Testis (tissue), 2 donors: ENCODE data around the gene P2RY6.

Experiments
- POLR2A ChIP-seq: fragments of 450-650 bp; IDR thresholded peaks from one replicate; pipeline ENCODE4 v1.6.1; 2017; ENCODE audit warnings: antibody characterized with exemption, mild to moderate bottlenecking, moderate library complexity
- TF ChIP-seq, protein P1 (sequence below), 3 experiments: fragments of 450-650 bp in 2 of 3; fragments of 200-600 bp in 1 of 3; sonication (generic) in 1 of 3; IDR thresholded peaks; one replicate each; pipeline ENCODE4 v1.5.1; 2016 to 2019; ENCODE audit warnings: antibody characterized with exemption in 3 of 3, mild to moderate bottlenecking in 2 of 3, moderate library complexity in 1 of 3

DNA sequence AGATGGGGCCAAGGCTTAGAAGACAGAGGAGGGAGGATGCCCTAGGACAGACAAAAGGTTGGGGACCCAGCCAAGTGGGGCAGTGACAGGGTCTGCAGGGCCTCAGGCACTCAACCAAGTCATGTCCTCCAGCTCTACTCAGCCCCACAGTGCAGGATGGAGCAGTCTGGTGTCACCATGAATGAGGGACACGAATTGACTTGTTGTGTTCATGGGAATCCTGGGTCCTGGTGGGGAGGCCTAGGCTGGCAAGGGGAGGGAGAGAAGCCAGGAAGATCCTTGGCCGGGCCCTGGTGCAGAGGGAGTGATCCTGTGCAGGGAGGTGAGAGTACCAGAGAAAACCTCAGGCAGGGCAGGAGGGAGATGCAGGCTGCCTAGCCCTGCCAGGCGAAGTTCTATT, 12.0 kb downstream of the P2RY6 start:
- TF ChIP-seq, protein P1, sequence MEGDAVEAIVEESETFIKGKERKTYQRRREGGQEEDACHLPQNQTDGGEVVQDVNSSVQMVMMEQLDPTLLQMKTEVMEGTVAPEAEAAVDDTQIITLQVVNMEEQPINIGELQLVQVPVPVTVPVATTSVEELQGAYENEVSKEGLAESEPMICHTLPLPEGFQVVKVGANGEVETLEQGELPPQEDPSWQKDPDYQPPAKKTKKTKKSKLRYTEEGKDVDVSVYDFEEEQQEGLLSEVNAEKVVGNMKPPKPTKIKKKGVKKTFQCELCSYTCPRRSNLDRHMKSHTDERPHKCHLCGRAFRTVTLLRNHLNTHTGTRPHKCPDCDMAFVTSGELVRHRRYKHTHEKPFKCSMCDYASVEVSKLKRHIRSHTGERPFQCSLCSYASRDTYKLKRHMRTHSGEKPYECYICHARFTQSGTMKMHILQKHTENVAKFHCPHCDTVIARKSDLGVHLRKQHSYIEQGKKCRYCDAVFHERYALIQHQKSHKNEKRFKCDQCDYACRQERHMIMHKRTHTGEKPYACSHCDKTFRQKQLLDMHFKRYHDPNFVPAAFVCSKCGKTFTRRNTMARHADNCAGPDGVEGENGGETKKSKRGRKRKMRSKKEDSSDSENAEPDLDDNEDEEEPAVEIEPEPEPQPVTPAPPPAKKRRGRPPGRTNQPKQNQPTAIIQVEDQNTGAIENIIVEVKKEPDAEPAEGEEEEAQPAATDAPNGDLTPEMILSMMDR (IDR thresholded peaks at IDR 0.05): no peak
- no peak for TF ChIP-seq POLR2A
